Gastrocnemius medialis (tissue), 4 donors: ENCODE data around the gene GNAI2.

Experiments
- POLR2A ChIP-seq, 2 donors: fragments of 450-650 bp; IDR thresholded peaks; one replicate each; pipeline ENCODE4 v1.6.1; 2017; ENCODE audit warnings: antibody characterized with exemption in 2 of 2, mild to moderate bottlenecking in 2 of 2, moderate library complexity in 2 of 2
- TF ChIP-seq, protein P1 (sequence below), 5 experiments: fragments of 450-650 bp in 3 of 5; fragments of 200-600 bp in 2 of 5; sonication (generic) in 2 of 5; IDR thresholded peaks in 4 of 5; conservative IDR thresholded peaks in 1 of 5; 1 replicate in 4 of 5; 2 replicates in 1 of 5; pipeline ENCODE4 v1.5.1; 2016 to 2019; ENCODE audit warnings: antibody characterized with exemption in 5 of 5, mild to moderate bottlenecking in 3 of 5, moderate library complexity in 3 of 5

GRCh38 chr3:50270422-50271224 is 34.6 kb downstream of the GNAI2 start:
- TF ChIP-seq, protein P1, sequence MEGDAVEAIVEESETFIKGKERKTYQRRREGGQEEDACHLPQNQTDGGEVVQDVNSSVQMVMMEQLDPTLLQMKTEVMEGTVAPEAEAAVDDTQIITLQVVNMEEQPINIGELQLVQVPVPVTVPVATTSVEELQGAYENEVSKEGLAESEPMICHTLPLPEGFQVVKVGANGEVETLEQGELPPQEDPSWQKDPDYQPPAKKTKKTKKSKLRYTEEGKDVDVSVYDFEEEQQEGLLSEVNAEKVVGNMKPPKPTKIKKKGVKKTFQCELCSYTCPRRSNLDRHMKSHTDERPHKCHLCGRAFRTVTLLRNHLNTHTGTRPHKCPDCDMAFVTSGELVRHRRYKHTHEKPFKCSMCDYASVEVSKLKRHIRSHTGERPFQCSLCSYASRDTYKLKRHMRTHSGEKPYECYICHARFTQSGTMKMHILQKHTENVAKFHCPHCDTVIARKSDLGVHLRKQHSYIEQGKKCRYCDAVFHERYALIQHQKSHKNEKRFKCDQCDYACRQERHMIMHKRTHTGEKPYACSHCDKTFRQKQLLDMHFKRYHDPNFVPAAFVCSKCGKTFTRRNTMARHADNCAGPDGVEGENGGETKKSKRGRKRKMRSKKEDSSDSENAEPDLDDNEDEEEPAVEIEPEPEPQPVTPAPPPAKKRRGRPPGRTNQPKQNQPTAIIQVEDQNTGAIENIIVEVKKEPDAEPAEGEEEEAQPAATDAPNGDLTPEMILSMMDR (IDR thresholded peaks at IDR 0.05 in 4 of 5, conservative IDR thresholded peaks at IDR 0.05 in 1 of 5): no peak
- TF ChIP-seq POLR2A (IDR thresholded peaks at IDR 0.05): no peak
